HL-60 (cell line): Measurements from ENCODE around the gene NDUFV3.

Experiments used
- DNase-seq, 2 experiments: peaks; one replicate each; pipeline ENCODE4 v3.0.0-alpha.2; 2010 to 2020; ENCODE audit warnings: low read depth in 1 of 2, low spot score in 1 of 2
- H3K27ac ChIP-seq: fragments of 250-450 bp; sonication (Bioruptor Pico); replicated peaks from 2 replicates; pipeline ENCODE4 v1.5.1; 2020; ENCODE audit warnings: mild to moderate bottlenecking, moderate library complexity
- H3K27me3 ChIP-seq: fragments of 250-450 bp; sonication (Bioruptor Pico); 2 replicates; pipeline ENCODE4 v1.5.1; 2021; ENCODE audit warnings: mild to moderate bottlenecking, moderate library complexity; ENCODE audit not compliant: insufficient read depth, poor library complexity, severe bottlenecking
- H3K4me3 ChIP-seq: replicated peaks from 2 replicates; pipeline ENCODE4 v1.5.1; 2011; ENCODE audit warnings: mild to moderate bottlenecking, control low read depth, low read length; ENCODE audit not compliant: insufficient read depth
- CTCF ChIP-seq: IDR thresholded peaks from one replicate; pipeline ENCODE4 v1.5.1; 2011; ENCODE audit warnings: low read length, control low read depth, inconsistent platforms; ENCODE audit not compliant: insufficient read depth
- GABPA ChIP-seq: IDR thresholded peaks from 2 replicates; pipeline ENCODE4 v1.6.1; 2012; ENCODE audit warnings: low read depth
- POLR2AphosphoS5 ChIP-seq: IDR thresholded peaks from 2 replicates; pipeline ENCODE4 v1.6.1; 2012; ENCODE audit warnings: low read depth
- REST ChIP-seq: IDR thresholded peaks from 2 replicates; pipeline ENCODE4 v1.6.1; 2012; ENCODE audit warnings: low read depth; ENCODE audit not compliant: insufficient replicate concordance
- SPI1 ChIP-seq: IDR thresholded peaks from 2 replicates; pipeline ENCODE4 v1.6.1; 2012; ENCODE audit warnings: low read depth, mild to moderate bottlenecking, borderline replicate concordance

The NDUFV3 gene

GRCh38 chr21:42854246-42855010, 38.7 kb upstream of the NDUFV3 start:
- H3K27ac ChIP-seq, result no peak overlapping the region
- no peak overlapping the region for H3K4me3 ChIP-seq
- no peak for DNase-seq
- TF ChIP-seq CTCF (no peak), SPI1 (no peak), REST (no peak), POLR2AphosphoS5 (no peak), GABPA (no peak)
- H3K27me3 ChIP-seq, result no peaks in the 10 kb centered on the region

- TF ChIP-seq REST, result no peak
- TF ChIP-seq POLR2AphosphoS5, result no peak
- TF ChIP-seq SPI1, result no peak
- TF ChIP-seq GABPA, result no peak
- no peak for TF ChIP-seq CTCF
- DNase-seq, result no peak
- no peak overlapping the region for H3K4me3 ChIP-seq
These were observed 37.8 kb upstream of the NDUFV3 start for GRCh38 chr21:42855171-42855936.

GRCh38 chr21:42855937-42856335, 37.2 kb upstream of the NDUFV3 start:
- H3K27ac ChIP-seq, result no peak overlapping the region
- H3K4me3 ChIP-seq, result no peak overlapping the region
- DNase-seq, result no peak
- no peaks in the 10 kb centered on the region for H3K27me3 ChIP-seq
- no peak for TF ChIP-seq SPI1
- TF ChIP-seq GABPA, result no peak
- no peak for TF ChIP-seq REST
- TF ChIP-seq POLR2AphosphoS5, result no peak
- no peak for TF ChIP-seq CTCF

More at GRCh38 chr21:42855171-42855936, 37.8 kb upstream of the NDUFV3 start:
- Histone ChIP-seq H3K27ac (no peak overlapping the region), H3K27me3 (no peaks in the 10 kb centered on the region)
